Posterior vena cava (tissue), 2 donors: ENCODE measurements around the gene GMCL1. TPM values are rescaled to one million over a fixed set of nuclear protein-coding genes. Genes with fewer than 3 reads are reported as not detected.
"Not testable (repeated sequence)": the region's sequence is repeated elsewhere in the genome, so short reads cannot be mapped to it uniquely, and the experiment has no call there.

Experiments
- DNase-seq: peaks from one replicate; pipeline ENCODE4 v3.0.0-alpha.2; 2020; ENCODE audit warnings: low spot score
- intact Hi-C, 2 donors: fragments of 100-400 bp; cut with DNase I; formaldehyde crosslinking; loops; one replicate each; pipeline versions ENCODE4 v1.14.1 to v1.14.2; 2022 to 2023
- total RNA-seq, 2 donors: library from RNA; stranded (reverse); fragmentation: NEBNext Ultra II Directional; extraction: Animal tissue kit (Norgen Biotek cat#: 25700); gene quantifications; one replicate each; pipeline ENCODE4 v1.2.1, GENCODE V29; 2021
- donor health status: DM: yes; HTN: yes; CAD: no.
- donor health status: DM: yes; HTN: yes; CAD: no.

Gene GMCL1
- total RNA-seq, 2 donors from 2014 or later: 10.4 to 11.5 TPM

- intact Hi-C loops, DNase-seq: not testable (repeated sequence)
Measured at GRCh38 chr2:69802781-69803367, 26.6 kb upstream of the GMCL1 start.

GRCh38 chr2:69804416-69804815 lies 25.0 kb upstream of the GMCL1 start:
- DNase-seq: no peak
- intact Hi-C loops: no loop called here

GRCh38 chr2:69805887-69806286 lies 23.6 kb upstream of the GMCL1 start:
- intact Hi-C loops: no loop called here
- no peak for DNase-seq

GRCh38 chr2:69807821-69808540 lies 21.5 kb upstream of the GMCL1 start:
- no peak for DNase-seq
- intact Hi-C loops: no loop called here

- intact Hi-C loops: no loop called here
- no peak for DNase-seq
Measured at GRCh38 chr2:69810550-69810949, 18.9 kb upstream of the GMCL1 start.

GRCh38 chr2:69811018-69811417 lies 18.4 kb upstream of the GMCL1 start:
- intact Hi-C loops: no loop called here
- DNase-seq: no peak

- no peak for DNase-seq
- intact Hi-C loops: no loop called here
Measured at GRCh38 chr2:69811591-69811990, 17.9 kb upstream of the GMCL1 start.

GRCh38 chr2:69815717-69816116 lies 13.7 kb upstream of the GMCL1 start:
- intact Hi-C loops: loop anchor here in 1 of 2 donors (2.0 kb wide), 1 partner anchor 91 kb away; no protein-coding TSS in a partner anchor
- DNase-seq: no peak

GRCh38 chr2:69816923-69817542 lies 12.4 kb upstream of the GMCL1 start:
- intact Hi-C loops: loop anchor here in 1 of 2 donors (2.0 kb wide), 1 partner anchor 92 kb away; no protein-coding TSS in a partner anchor
- no peak for DNase-seq

- no peak for DNase-seq
- intact Hi-C loops: loop anchor here (2.0 kb wide), 1 partner anchor 93 kb away; no protein-coding TSS in a partner anchor
Measured at GRCh38 chr2:69817729-69818501, 11.5 kb upstream of the GMCL1 start.

GRCh38 chr2:69827796-69828540 lies 1.5 kb upstream of the GMCL1 start:
- no peak for DNase-seq
- intact Hi-C loops: no loop called here

- intact Hi-C loops: no loop called here
- no peak for DNase-seq
Measured at GRCh38 chr2:69828938-69829255, 563 bp upstream of the GMCL1 start.

- peak; percentile 87 for DNase-seq
- intact Hi-C loops: no loop called here
Measured at GRCh38 chr2:69830045-69830905, 815 bp downstream of the GMCL1 start.

GRCh38 chr2:69830906-69831241 lies 1.4 kb downstream of the GMCL1 start:
- intact Hi-C loops, DNase-seq: not testable (repeated sequence)

- DNase-seq: no peak
- intact Hi-C loops: no loop called here
Measured at GRCh38 chr2:69831354-69831905, 2.0 kb downstream of the GMCL1 start.

GRCh38 chr2:69833752-69834151 lies 4.3 kb downstream of the GMCL1 start:
- DNase-seq: no peak
- intact Hi-C loops: no loop called here

- intact Hi-C loops: no loop called here
- no peak for DNase-seq
Measured at GRCh38 chr2:69835666-69836065, 6.2 kb downstream of the GMCL1 start.

GRCh38 chr2:69836316-69836715 lies 6.9 kb downstream of the GMCL1 start:
- intact Hi-C loops: no loop called here
- DNase-seq: no peak
